ENCODE results near the gene KLHL4. TPM values are rescaled to one million over a fixed set of nuclear protein-coding genes. Genes with fewer than 3 reads are reported as not detected.

KLHL4 gene
- total RNA-seq, 1 donor from 2014 or later = 0.17 TPM

DNA sequence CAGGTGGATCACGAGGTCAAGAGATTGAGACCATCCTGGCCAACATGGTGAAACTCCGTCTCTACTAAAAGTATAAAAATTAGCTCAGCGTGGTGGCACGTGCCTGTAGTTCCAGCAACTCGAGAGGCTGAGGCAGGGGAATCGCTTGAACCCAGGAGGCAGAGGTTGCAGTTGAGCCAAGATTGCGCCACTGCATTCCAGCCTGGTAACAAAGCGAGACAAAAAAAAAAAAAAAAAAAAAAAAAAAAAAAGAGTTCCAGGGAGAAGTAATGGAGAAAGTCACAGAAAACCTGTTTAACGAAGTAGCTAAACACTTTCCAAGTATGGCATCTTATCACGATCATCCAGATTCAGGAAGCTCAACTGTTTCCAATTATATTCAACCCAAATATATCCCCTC is 10.9 kb downstream of the KLHL4 start:
- Histone ChIP-seq H3K27ac (no peak overlapping the region), H3K4me1 (no peaks in the 10 kb centered on the region), H3K36me3 (no peaks in the 10 kb centered on the region), H3K9ac (no peak overlapping the region), H3K9me3 (ENCODE audit: low read depth) (no peaks in the 10 kb centered on the region), H3K4me3 (no peak overlapping the region), H3F3A (ENCODE audit: low read depth) (no peaks in the 10 kb centered on the region), H2AFZ (replicated peaks) (no peak overlapping the region), H4K20me1 (ENCODE audit: low read depth) (no peaks in the 10 kb centered on the region), H3K4me2 (no peak overlapping the region), H3K27me3 (no peaks in the 10 kb centered on the region), H3K79me2 (ENCODE audit: low read depth) (no peaks in the 10 kb centered on the region)
- Mint-ChIP-seq H3K9me3 (peaks cover 7% of the 10 kb centered on the region), H3K27ac (no peak overlapping the region), H3K36me3 (no peaks in the 10 kb centered on the region), H3K4me3 (no peak overlapping the region), H3K27me3 (ENCODE audit: insufficient read depth, low read depth) (no peaks in the 10 kb centered on the region), H3K4me1 (no peaks in the 10 kb centered on the region)
- TF ChIP-seq EZH2phosphoT487 (IDR thresholded peaks at IDR 0.05) = no peak
- TF ChIP-seq, protein P1, sequence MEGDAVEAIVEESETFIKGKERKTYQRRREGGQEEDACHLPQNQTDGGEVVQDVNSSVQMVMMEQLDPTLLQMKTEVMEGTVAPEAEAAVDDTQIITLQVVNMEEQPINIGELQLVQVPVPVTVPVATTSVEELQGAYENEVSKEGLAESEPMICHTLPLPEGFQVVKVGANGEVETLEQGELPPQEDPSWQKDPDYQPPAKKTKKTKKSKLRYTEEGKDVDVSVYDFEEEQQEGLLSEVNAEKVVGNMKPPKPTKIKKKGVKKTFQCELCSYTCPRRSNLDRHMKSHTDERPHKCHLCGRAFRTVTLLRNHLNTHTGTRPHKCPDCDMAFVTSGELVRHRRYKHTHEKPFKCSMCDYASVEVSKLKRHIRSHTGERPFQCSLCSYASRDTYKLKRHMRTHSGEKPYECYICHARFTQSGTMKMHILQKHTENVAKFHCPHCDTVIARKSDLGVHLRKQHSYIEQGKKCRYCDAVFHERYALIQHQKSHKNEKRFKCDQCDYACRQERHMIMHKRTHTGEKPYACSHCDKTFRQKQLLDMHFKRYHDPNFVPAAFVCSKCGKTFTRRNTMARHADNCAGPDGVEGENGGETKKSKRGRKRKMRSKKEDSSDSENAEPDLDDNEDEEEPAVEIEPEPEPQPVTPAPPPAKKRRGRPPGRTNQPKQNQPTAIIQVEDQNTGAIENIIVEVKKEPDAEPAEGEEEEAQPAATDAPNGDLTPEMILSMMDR (IDR thresholded peaks at IDR 0.05) = no peak
- no peak for DNase-seq (ENCODE audit: low spot score)

DNA sequence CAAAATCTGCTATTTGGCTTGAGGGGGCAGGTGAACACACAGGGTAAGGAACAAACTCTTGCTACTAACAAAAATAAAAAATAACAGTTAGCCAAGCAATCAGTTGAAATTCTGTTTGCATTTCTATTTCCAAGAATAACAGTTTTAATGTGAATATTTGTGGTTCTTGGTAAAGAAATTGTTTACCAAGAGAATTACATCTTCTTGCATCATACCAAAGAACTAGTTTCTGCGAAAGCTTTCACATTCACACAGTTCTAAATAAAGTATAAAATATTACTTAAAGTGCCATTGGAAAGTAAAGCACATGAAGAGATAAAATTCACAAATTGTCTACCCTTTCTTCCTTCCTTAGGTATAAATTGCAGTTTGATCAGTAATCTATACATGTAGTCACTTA is 54.4 kb downstream of the KLHL4 start:
- Histone ChIP-seq H2AFZ (replicated peaks) (no peak overlapping the region), H3K36me3 (no peaks in the 10 kb centered on the region), H4K20me1 (ENCODE audit: low read depth) (no peaks in the 10 kb centered on the region), H3F3A (ENCODE audit: low read depth) (no peaks in the 10 kb centered on the region), H3K4me1 (no peaks in the 10 kb centered on the region), H3K9ac (no peak overlapping the region), H3K4me2 (no peak overlapping the region), H3K27me3 (no peaks in the 10 kb centered on the region), H3K79me2 (ENCODE audit: low read depth) (no peaks in the 10 kb centered on the region), H3K9me3 (ENCODE audit: low read depth) (peaks cover 3% of the 10 kb centered on the region), H3K27ac (no peak overlapping the region), H3K4me3 (no peak overlapping the region)
- Mint-ChIP-seq H3K27ac (no peak overlapping the region), H3K4me3 (no peak overlapping the region), H3K9me3 (no peaks in the 10 kb centered on the region), H3K27me3 (ENCODE audit: insufficient read depth, low read depth) (no peaks in the 10 kb centered on the region), H3K36me3 (no peaks in the 10 kb centered on the region), H3K4me1 (no peaks in the 10 kb centered on the region)
- no peak for DNase-seq (ENCODE audit: low spot score)
- no peak for TF ChIP-seq EZH2 (IDR thresholded peaks at IDR 0.05)

DNA sequence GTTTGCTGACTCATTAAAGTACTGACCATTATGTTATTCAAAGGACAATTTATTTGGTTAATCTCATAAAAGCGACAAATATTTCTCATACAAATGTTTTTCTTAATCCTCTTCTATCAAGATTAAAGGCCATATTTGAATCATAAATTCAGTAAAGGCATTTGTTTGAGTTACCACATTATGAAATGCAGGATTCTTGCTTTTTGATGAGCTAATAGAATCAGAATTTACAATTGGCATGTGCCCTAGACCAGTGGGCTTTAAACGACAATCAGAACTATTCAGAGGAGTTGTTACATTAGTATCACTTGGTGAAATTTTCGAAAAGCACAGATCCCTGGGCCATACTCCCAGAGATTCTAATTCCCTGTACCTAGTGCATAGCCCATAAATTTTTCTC is 55.3 kb downstream of the KLHL4 start:
- H3K4me3 ChIP-seq = no peak overlapping the region
- H3K36me3 ChIP-seq = no peaks in the 10 kb centered on the region
- H3F3A ChIP-seq (ENCODE audit: low read depth) = no peaks in the 10 kb centered on the region
- H3K9me3 ChIP-seq (ENCODE audit: low read depth) = no peaks in the 10 kb centered on the region
- H3K9ac ChIP-seq = no peak overlapping the region
- no peaks in the 10 kb centered on the region for H3K27me3 Mint-ChIP-seq (ENCODE audit: insufficient read depth, low read depth)
- H3K4me3 Mint-ChIP-seq = no peak overlapping the region
- H2AFZ ChIP-seq (replicated peaks) = no peak overlapping the region
- H3K79me2 ChIP-seq (ENCODE audit: low read depth) = no peaks in the 10 kb centered on the region
- H3K4me2 ChIP-seq = no peak overlapping the region
- H3K4me1 ChIP-seq = no peaks in the 10 kb centered on the region
- H4K20me1 ChIP-seq (ENCODE audit: low read depth) = no peaks in the 10 kb centered on the region
- TF ChIP-seq, protein P1 (IDR thresholded peaks at IDR 0.05) = no peak
- no peak for TF ChIP-seq EZH2 (IDR thresholded peaks at IDR 0.05)
- no peak for TF ChIP-seq EZH2phosphoT487 (IDR thresholded peaks at IDR 0.05)
- H3K27ac ChIP-seq = no peak overlapping the region
- H3K36me3 Mint-ChIP-seq = no peaks in the 10 kb centered on the region
- no peak overlapping the region for H3K27ac Mint-ChIP-seq
- no peaks in the 10 kb centered on the region for H3K4me1 Mint-ChIP-seq
- no peaks in the 10 kb centered on the region for H3K27me3 ChIP-seq
- H3K9me3 Mint-ChIP-seq = no peaks in the 10 kb centered on the region
- no peak for DNase-seq (ENCODE audit: low spot score)

DNA sequence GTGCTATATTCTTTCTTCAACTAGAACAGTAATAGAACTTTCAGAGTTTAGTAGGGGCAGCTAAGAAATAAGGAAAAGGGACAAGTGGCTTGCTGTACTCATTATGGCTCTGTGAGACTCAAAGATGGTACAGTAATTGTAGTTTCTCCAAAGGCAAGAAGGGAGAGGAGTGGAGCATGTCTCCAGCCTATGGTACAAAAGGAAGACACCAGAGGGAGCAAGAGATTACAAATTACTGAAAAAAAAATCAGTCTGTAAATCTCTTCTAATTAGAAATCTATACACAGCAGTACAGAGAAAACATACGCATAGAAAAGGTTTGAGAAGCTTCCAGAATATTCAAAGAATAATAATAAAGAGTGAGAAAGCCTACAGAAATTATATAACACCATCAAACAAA is 61.4 kb downstream of the KLHL4 start:
- Histone ChIP-seq H3K27me3 (no peaks in the 10 kb centered on the region), H3F3A (ENCODE audit: low read depth) (no peaks in the 10 kb centered on the region), H4K20me1 (ENCODE audit: low read depth) (no peaks in the 10 kb centered on the region), H3K4me3 (no peak overlapping the region), H3K4me2 (no peak overlapping the region), H2AFZ (replicated peaks) (peak overlapping the region; percentile 77), H3K79me2 (ENCODE audit: low read depth) (no peaks in the 10 kb centered on the region), H3K27ac (no peak overlapping the region), H3K36me3 (no peaks in the 10 kb centered on the region), H3K9me3 (ENCODE audit: low read depth) (no peaks in the 10 kb centered on the region), H3K9ac (no peak overlapping the region), H3K4me1 (no peaks in the 10 kb centered on the region)
- Mint-ChIP-seq H3K4me1 (no peaks in the 10 kb centered on the region), H3K27ac (no peak overlapping the region), H3K9me3 (no peaks in the 10 kb centered on the region), H3K36me3 (no peaks in the 10 kb centered on the region), H3K4me3 (no peak overlapping the region), H3K27me3 (ENCODE audit: insufficient read depth, low read depth) (peaks cover 2% of the 10 kb centered on the region)
- TF ChIP-seq EZH2 (IDR thresholded peaks at IDR 0.05) = no peak
- TF ChIP-seq EZH2phosphoT487 (IDR thresholded peaks at IDR 0.05) = no peak
- TF ChIP-seq, protein P1 (IDR thresholded peaks at IDR 0.05) = peak; percentile 45
- peak; percentile 24 for DNase-seq (ENCODE audit: low spot score)
